Measurements from ENCODE around the gene TFAP2E. TPM values are rescaled to one million over a fixed set of nuclear protein-coding genes. Genes with fewer than 3 reads are reported as not detected.

Gene TFAP2E
- total and polyA plus RNA-seq, 5 donors: 0.17 to 0.34 (median 0.29) TPM

- no peaks in the 10 kb centered on the region for H3K4me1 ChIP-seq (ENCODE audit: control insufficient read depth, insufficient read depth, low read length)
- no peaks in the 10 kb centered on the region for H3K9me3 ChIP-seq (ENCODE audit: control insufficient read depth, low read length)
- DNase-seq (no peak), ATAC-seq (no peak)
- no peaks in the 10 kb centered on the region for H3K27me3 ChIP-seq (ENCODE audit: control insufficient read depth, insufficient read depth)
- H3K27ac ChIP-seq (ENCODE audit: low read length): no peak overlapping the region
- intact Hi-C loops (cut with DNase I): no loop called here
- 91% methylated on average over 3 of the region's 3 CpGs for WGBS
- no peak overlapping the region for H3K4me3 ChIP-seq (ENCODE audit: low read length)
These were observed 27.5 kb downstream of the TFAP2E start for GRCh38 chr1:35600593-35600992.

GRCh38 chr1:35603468-35603867, 30.4 kb downstream of the TFAP2E start:
- intact Hi-C loops (cut with DNase I): no loop called here
- ATAC-seq: no peak
- Histone ChIP-seq H3K4me1 (ENCODE audit: control insufficient read depth, insufficient read depth, low read length) (no peaks in the 10 kb centered on the region), H3K27ac (ENCODE audit: low read length) (no peak overlapping the region), H3K4me3 (ENCODE audit: low read length) (no peak overlapping the region), H3K9me3 (ENCODE audit: control insufficient read depth, low read length) (no peaks in the 10 kb centered on the region), H3K27me3 (ENCODE audit: control insufficient read depth, insufficient read depth) (no peaks in the 10 kb centered on the region)
- DNase-seq: no peak
- WGBS: 62% methylated on average over 3 of the region's 3 CpGs

DNA sequence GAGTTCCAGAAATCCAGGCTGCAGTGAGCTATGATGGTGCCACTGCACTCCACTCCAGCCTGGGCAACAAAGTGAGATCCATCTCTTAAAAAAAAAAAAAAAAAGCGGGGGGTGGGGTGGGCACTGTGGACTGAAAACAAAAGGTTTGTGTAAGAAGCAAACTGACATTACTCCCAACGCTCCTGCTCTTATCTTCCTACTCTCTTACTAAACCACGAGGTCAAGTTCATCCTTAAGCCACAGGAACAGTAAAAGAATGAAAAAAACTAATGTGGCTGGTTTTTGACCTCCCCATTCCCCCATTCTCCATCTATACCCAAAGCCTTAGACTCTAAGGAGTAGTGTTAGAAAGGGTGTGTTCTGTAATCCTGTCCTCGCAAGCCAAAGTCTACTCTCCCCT, 30.8 kb downstream of the TFAP2E start:
- no peaks in the 10 kb centered on the region for H3K9me3 ChIP-seq (ENCODE audit: control insufficient read depth, low read length)
- DNase-seq: no peak
- H3K4me3 ChIP-seq (ENCODE audit: low read length): no peak overlapping the region
- H3K27me3 ChIP-seq (ENCODE audit: control insufficient read depth, insufficient read depth): no peaks in the 10 kb centered on the region
- no peak for ATAC-seq
- no peak overlapping the region for H3K27ac ChIP-seq (ENCODE audit: low read length)
- intact Hi-C loops (cut with DNase I): no loop called here
- no peaks in the 10 kb centered on the region for H3K4me1 ChIP-seq (ENCODE audit: control insufficient read depth, insufficient read depth, low read length)
- 83% methylated on average over 4 of the region's 4 CpGs for WGBS

DNA sequence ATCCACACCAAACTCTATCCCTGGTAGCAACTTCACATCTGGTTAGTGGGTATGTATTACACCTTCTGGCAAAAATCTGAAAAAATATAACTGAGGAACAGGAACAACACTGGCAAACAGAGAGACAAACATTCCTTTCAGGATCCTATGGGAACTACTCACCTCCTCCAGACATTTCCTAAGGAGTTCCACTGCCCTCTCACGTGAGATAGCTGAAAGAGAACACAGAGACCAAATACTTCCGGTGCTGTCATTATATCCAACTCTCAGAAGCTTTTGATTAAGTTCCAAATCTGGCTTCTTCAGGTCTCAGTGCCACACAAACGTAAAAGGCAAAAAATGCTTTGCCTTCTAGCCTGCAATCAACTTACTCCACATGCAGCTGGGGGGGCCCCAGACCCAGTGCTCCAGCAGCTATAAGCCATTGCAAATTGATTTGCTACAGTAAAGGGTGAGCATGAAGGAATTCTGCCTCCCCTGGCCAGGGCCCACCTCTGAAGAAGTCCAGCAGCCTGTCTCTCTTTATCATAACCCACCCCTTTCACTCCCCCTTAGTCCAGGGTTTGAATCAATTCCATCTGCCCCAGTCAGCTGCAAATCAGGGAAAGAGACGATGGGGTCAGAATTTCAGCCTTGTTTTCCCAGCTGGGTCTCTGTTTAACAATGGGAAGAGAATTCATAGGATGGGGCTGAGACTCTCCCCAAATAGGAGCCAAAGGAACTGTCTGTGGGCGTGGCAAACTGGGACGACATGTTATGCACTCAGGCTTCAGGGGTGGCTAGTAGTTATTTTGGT, 32.2 kb downstream of the TFAP2E start:
- 72% methylated on average over 6 of the region's 6 CpGs for WGBS
- DNase-seq: no peak
- no peaks in the 10 kb centered on the region for H3K27me3 ChIP-seq (ENCODE audit: control insufficient read depth, insufficient read depth)
- H3K9me3 ChIP-seq (ENCODE audit: control insufficient read depth, low read length): no peaks in the 10 kb centered on the region
- H3K27ac ChIP-seq (ENCODE audit: low read length): no peak overlapping the region
- H3K4me1 ChIP-seq (ENCODE audit: control insufficient read depth, insufficient read depth, low read length): no peaks in the 10 kb centered on the region
- no peak for ATAC-seq
- intact Hi-C loops (cut with DNase I): no loop called here
- H3K4me3 ChIP-seq (ENCODE audit: low read length): no peak overlapping the region

GRCh38 chr1:35605867-35606182, 32.7 kb downstream of the TFAP2E start:
- H3K4me1 ChIP-seq (ENCODE audit: control insufficient read depth, insufficient read depth, low read length): no peaks in the 10 kb centered on the region
- H3K27ac ChIP-seq (ENCODE audit: low read length): no peak overlapping the region
- 86% methylated on average over 4 of the region's 4 CpGs for WGBS

DNA sequence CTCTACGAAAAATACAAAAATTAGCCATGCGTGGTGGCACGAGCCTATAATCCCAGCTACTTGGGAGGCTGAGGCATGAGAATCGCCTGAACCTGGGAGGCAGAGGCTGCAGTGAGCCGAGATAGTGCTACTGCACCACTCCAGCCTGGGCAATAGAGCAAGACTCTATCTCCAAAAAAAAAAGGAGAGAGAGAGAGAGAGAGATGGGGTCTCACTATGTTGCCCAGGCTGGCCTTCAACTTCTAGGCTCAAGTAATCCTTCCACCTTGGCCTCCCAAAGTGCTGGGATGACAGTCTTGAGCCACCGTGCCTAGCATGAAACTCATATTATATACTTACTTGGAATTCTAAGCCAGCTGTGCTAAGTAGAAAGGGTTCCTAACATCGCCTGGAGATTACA, 38.5 kb downstream of the TFAP2E start:
- no peak overlapping the region for H3K4me3 ChIP-seq (ENCODE audit: low read length)
- no peaks in the 10 kb centered on the region for H3K9me3 ChIP-seq (ENCODE audit: control insufficient read depth, low read length)
- H3K27me3 ChIP-seq (ENCODE audit: control insufficient read depth, insufficient read depth): no peaks in the 10 kb centered on the region
- DNase-seq: no peak
- H3K27ac ChIP-seq (ENCODE audit: low read length): no peak overlapping the region
- 98% methylated on average over 7 of the region's 7 CpGs for WGBS
- no peak for ATAC-seq
- intact Hi-C loops (cut with DNase I): no loop called here
- H3K4me1 ChIP-seq (ENCODE audit: control insufficient read depth, insufficient read depth, low read length): no peaks in the 10 kb centered on the region

More at GRCh38 chr1:35605867-35606182, 32.7 kb downstream of the TFAP2E start:
- DNase-seq (no peak), ATAC-seq (no peak)
- H3K27me3 ChIP-seq (ENCODE audit: control insufficient read depth, insufficient read depth): no peaks in the 10 kb centered on the region
- no peaks in the 10 kb centered on the region for H3K9me3 ChIP-seq (ENCODE audit: control insufficient read depth, low read length)
- intact Hi-C loops (cut with DNase I): no loop called here
- no peak overlapping the region for H3K4me3 ChIP-seq (ENCODE audit: low read length)

DNA sequence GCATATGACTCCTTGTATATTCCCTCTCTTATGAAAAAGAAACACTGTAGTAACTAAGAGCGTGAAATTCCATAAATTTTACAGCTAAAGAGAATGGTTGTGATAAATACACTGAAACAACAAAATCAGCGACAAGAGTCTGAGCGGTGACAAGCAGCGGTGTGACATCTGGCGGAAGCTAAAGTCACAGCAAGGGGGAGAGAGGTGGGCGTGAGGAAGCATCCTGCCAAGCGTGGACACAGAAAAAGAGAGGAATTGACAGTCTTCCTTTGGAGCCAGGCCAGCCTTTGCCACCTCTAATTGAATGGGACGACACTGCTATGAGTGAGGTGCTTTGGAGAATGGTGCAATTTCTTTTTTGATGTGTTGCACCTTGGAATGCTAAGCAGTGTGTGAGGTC, 42.3 kb downstream of the TFAP2E start:
- no peak for DNase-seq
- WGBS: 59% methylated on average over 8 of the region's 8 CpGs
- no peak for ATAC-seq
- Histone ChIP-seq H3K9me3 (ENCODE audit: control insufficient read depth, low read length) (no peaks in the 10 kb centered on the region), H3K4me3 (ENCODE audit: low read length) (no peak overlapping the region), H3K4me1 (ENCODE audit: control insufficient read depth, insufficient read depth, low read length) (no peaks in the 10 kb centered on the region), H3K27me3 (ENCODE audit: control insufficient read depth, insufficient read depth) (no peaks in the 10 kb centered on the region), H3K27ac (ENCODE audit: low read length) (no peak overlapping the region)
- intact Hi-C loops (cut with DNase I): no loop called here

GRCh38 chr1:35619237-35620121, 46.4 kb downstream of the TFAP2E start:
- intact Hi-C loops (cut with DNase I): loop anchor here in 1 of 4 donors (10.0 kb wide), 1 partner anchor 365 kb away; no protein-coding TSS in a partner anchor
- DNase-seq (no peak), ATAC-seq (no peak)
- H3K4me3 ChIP-seq (ENCODE audit: low read length): no peak overlapping the region
- WGBS: 76% methylated on average over 6 of the region's 6 CpGs
- no peaks in the 10 kb centered on the region for H3K27me3 ChIP-seq (ENCODE audit: control insufficient read depth, insufficient read depth)
- H3K27ac ChIP-seq (ENCODE audit: low read length): no peak overlapping the region
- no peaks in the 10 kb centered on the region for H3K9me3 ChIP-seq (ENCODE audit: control insufficient read depth, low read length)
- no peaks in the 10 kb centered on the region for H3K4me1 ChIP-seq (ENCODE audit: control insufficient read depth, insufficient read depth, low read length)

DNA sequence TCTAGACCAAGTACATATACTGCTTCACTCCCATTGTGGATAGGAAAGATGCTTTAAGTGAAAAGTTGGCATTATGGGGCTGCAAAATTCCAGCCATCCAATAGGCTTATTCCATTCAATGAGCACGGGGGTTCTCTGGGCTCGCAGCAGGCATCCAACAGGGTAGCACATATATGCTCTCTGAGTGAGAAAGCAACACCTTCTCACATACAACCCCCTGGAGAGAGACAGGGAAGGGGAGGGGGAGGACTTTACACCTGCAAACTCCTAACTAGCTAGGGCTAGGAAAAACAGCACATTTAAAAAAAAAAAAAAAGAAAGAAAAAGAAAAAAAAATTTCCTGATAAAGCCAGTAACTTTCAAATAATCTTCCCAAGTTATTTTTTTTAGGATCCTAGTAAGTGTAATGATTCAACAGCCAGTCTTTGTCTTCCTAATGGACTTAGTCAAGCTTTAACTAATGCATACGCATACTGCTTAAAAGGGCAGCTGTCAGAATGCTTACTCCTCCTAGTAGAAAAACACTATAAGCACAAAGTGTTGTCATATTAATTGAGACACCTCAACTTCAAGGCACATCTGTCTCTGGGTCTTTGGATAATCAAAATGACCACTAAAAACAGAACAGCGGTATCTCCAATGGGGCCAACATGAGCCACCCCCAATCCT, 49.5 kb downstream of the TFAP2E start:
- Histone ChIP-seq H3K9me3 (ENCODE audit: control insufficient read depth, low read length) (no peaks in the 10 kb centered on the region), H3K27me3 (ENCODE audit: control insufficient read depth, insufficient read depth) (no peaks in the 10 kb centered on the region), H3K27ac (ENCODE audit: low read length) (no peak overlapping the region), H3K4me3 (ENCODE audit: low read length) (no peak overlapping the region), H3K4me1 (ENCODE audit: control insufficient read depth, insufficient read depth, low read length) (no peaks in the 10 kb centered on the region)
- DNase-seq (no peak), ATAC-seq (no peak)
- WGBS: 82% methylated on average over 4 of the region's 4 CpGs
- intact Hi-C loops (cut with DNase I): loop anchor here in 1 of 4 donors (10.0 kb wide), 1 partner anchor 362 kb away; no protein-coding TSS in a partner anchor

GRCh38 chr1:35623832-35624231, 50.7 kb downstream of the TFAP2E start:
- ATAC-seq (no peak), DNase-seq (no peak)
- H3K27me3 ChIP-seq (ENCODE audit: control insufficient read depth, insufficient read depth): no peaks in the 10 kb centered on the region
- no peak overlapping the region for H3K27ac ChIP-seq (ENCODE audit: low read length)
- no peaks in the 10 kb centered on the region for H3K4me1 ChIP-seq (ENCODE audit: control insufficient read depth, insufficient read depth, low read length)
- no peak overlapping the region for H3K4me3 ChIP-seq (ENCODE audit: low read length)
- intact Hi-C loops (cut with DNase I): loop anchor here in 1 of 4 donors (10.0 kb wide), 1 partner anchor 361 kb away; no protein-coding TSS in a partner anchor
- no peaks in the 10 kb centered on the region for H3K9me3 ChIP-seq (ENCODE audit: control insufficient read depth, low read length)

DNA sequence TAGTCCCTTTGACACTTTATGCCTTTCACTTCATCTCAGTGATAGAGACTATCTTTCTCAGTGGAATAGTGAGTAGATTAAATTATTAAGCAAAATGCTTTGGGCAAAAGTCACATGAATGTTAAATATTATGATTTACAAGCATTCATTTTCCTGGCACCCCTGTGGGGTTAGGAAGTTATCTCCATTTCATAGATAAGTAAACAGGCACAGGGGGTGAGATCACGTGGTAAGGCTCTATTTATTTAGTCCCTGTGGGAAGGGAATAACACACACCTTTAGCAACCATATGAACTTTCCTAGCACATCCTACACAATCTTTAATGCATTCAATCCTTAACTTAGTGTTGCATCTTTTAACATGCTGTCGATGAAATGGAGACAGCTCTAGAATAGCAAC, 55.9 kb downstream of the TFAP2E start:
- Histone ChIP-seq H3K4me1 (ENCODE audit: control insufficient read depth, insufficient read depth, low read length) (no peaks in the 10 kb centered on the region), H3K27me3 (ENCODE audit: control insufficient read depth, insufficient read depth) (no peaks in the 10 kb centered on the region), H3K4me3 (ENCODE audit: low read length) (no peak overlapping the region), H3K27ac (ENCODE audit: low read length) (no peak overlapping the region), H3K9me3 (ENCODE audit: control insufficient read depth, low read length) (no peaks in the 10 kb centered on the region)
- intact Hi-C loops (cut with DNase I): loop anchor here in 1 of 4 donors (10.0 kb wide), 1 partner anchor 356 kb away; no protein-coding TSS in a partner anchor
- WGBS: 65% methylated on average over 2 of the region's 2 CpGs
- DNase-seq (no peak), ATAC-seq (no peak)
